DND-41 (cell line): ENCODE measurements around the gene ZFAND4.
"Not testable (repeated sequence)": the region's sequence is repeated elsewhere in the genome, so short reads cannot be mapped to it uniquely, and the experiment has no call there.

Source experiments
- ATAC-seq: fragments of 200-7000 bp; cut with Tn5 transposase; 3 replicates; pipeline ENCODE4 v1.9.1; 2021; ENCODE audit warnings: low read depth; ENCODE audit not compliant: insufficient read depth
- DNase-seq: peaks from one replicate; pipeline ENCODE4 v3.0.0-alpha.2; 2020
- H2AFZ ChIP-seq: 2 replicates; pipeline ENCODE4 v1.6.0; 2012; ENCODE audit warnings: low read depth, low read length
- H3K27ac ChIP-seq: 2 replicates; pipeline ENCODE4 v1.5.1; 2012; ENCODE audit warnings: low read length, inconsistent platforms
- H3K27me3 ChIP-seq: fragments of 200-600 bp; sonication (generic); 2 replicates; pipeline ENCODE4 v1.6.0; 2012; ENCODE audit warnings: low read length, mild to moderate bottlenecking, inconsistent platforms; ENCODE audit not compliant: insufficient read depth, poor library complexity
- H3K36me3 ChIP-seq: 2 replicates; pipeline ENCODE4 v1.5.1; 2012; ENCODE audit warnings: low read length, inconsistent platforms; ENCODE audit not compliant: insufficient read depth
- H3K4me1 ChIP-seq: 2 replicates; pipeline ENCODE4 v1.5.1; 2012; ENCODE audit warnings: mild to moderate bottlenecking, low read length; ENCODE audit not compliant: insufficient read depth
- H3K4me2 ChIP-seq: 2 replicates; pipeline ENCODE4 v1.6.0; 2012; ENCODE audit warnings: mild to moderate bottlenecking, moderate library complexity, low read length, inconsistent platforms; ENCODE audit not compliant: insufficient read depth
- H3K4me3 ChIP-seq, 2 experiments: fragments of 200-600 bp in 1 of 2; shearing (Covaris generic) in 1 of 2; 2 replicates each; pipeline ENCODE4 v1.5.1; 2012 to 2016; ENCODE audit warnings: inconsistent platforms in 2 of 2, low read length in 2 of 2, mild to moderate bottlenecking in 2 of 2, low read depth in 1 of 2, moderate library complexity in 1 of 2
- H3K79me2 ChIP-seq: 2 replicates; pipeline ENCODE4 v1.6.0; 2012; ENCODE audit warnings: low read length, inconsistent platforms; ENCODE audit not compliant: insufficient read depth
- H3K9ac ChIP-seq: 2 replicates; pipeline ENCODE4 v1.6.0; 2012; ENCODE audit warnings: low read depth, mild to moderate bottlenecking, inconsistent platforms, low read length, moderate library complexity
- H3K9me3 ChIP-seq: 2 replicates; pipeline ENCODE4 v1.5.1; 2012; ENCODE audit warnings: low read length, moderate library complexity, mild to moderate bottlenecking, inconsistent platforms; ENCODE audit not compliant: insufficient read depth, severe bottlenecking
- H4K20me1 ChIP-seq: 2 replicates; pipeline ENCODE4 v1.6.0; 2012; ENCODE audit warnings: low read length; ENCODE audit not compliant: insufficient read depth
- EZH2 ChIP-seq: IDR thresholded peaks from 3 replicates; pipeline ENCODE4 v1.6.1; 2012; ENCODE audit warnings: borderline replicate concordance, low read depth, mild to moderate bottlenecking, moderate library complexity, low read length, inconsistent platforms; ENCODE audit not compliant: severe bottlenecking
- TF ChIP-seq, protein P1 (sequence below): IDR thresholded peaks from 2 replicates; pipeline ENCODE4 v1.5.1; 2012; ENCODE audit warnings: borderline replicate concordance, low read length, moderate library complexity, mild to moderate bottlenecking; ENCODE audit not compliant: poor library complexity, severe bottlenecking; ENCODE audit errors: extremely low read depth

Gene ZFAND4

DNA sequence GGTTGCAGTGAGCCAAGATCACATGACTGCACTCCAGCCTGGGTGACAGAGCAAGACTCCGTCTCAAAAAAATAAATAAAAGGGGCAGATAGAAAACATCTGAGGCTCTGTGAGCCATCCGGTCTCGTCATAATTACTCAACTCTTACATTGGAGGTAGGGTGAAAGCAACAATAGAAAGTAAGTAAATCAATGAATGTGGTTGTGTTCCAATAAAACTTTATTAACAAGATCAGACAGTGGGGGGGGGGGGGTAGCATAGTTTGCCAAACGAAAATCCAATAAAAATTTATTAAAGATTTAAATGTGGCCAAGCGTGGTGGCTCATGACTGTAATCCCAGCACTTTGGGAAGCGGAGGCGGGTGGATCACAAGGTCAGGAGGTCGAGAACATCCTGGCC, 2.8 kb upstream of the ZFAND4 start:
- Histone ChIP-seq H3K4me1 (peaks cover 23% of the 10 kb centered on the region), H4K20me1 (no peaks in the 10 kb centered on the region), H2AFZ (no peak overlapping the region), H3K27me3 (no peaks in the 10 kb centered on the region), H3K27ac (no peak overlapping the region), H3K9ac (no peak overlapping the region), H3K9me3 (no peaks in the 10 kb centered on the region), H3K36me3 (no peaks in the 10 kb centered on the region; the same call in 1 of the 2 replicates), H3K79me2 (peaks cover 17% of the 10 kb centered on the region), H3K4me2 (no peak overlapping the region), H3K4me3 (no peak overlapping the region)
- TF ChIP-seq, protein P1, sequence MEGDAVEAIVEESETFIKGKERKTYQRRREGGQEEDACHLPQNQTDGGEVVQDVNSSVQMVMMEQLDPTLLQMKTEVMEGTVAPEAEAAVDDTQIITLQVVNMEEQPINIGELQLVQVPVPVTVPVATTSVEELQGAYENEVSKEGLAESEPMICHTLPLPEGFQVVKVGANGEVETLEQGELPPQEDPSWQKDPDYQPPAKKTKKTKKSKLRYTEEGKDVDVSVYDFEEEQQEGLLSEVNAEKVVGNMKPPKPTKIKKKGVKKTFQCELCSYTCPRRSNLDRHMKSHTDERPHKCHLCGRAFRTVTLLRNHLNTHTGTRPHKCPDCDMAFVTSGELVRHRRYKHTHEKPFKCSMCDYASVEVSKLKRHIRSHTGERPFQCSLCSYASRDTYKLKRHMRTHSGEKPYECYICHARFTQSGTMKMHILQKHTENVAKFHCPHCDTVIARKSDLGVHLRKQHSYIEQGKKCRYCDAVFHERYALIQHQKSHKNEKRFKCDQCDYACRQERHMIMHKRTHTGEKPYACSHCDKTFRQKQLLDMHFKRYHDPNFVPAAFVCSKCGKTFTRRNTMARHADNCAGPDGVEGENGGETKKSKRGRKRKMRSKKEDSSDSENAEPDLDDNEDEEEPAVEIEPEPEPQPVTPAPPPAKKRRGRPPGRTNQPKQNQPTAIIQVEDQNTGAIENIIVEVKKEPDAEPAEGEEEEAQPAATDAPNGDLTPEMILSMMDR = no peak
- TF ChIP-seq EZH2 = no peak
- ATAC-seq (no peak), DNase-seq (no peak)

DNA sequence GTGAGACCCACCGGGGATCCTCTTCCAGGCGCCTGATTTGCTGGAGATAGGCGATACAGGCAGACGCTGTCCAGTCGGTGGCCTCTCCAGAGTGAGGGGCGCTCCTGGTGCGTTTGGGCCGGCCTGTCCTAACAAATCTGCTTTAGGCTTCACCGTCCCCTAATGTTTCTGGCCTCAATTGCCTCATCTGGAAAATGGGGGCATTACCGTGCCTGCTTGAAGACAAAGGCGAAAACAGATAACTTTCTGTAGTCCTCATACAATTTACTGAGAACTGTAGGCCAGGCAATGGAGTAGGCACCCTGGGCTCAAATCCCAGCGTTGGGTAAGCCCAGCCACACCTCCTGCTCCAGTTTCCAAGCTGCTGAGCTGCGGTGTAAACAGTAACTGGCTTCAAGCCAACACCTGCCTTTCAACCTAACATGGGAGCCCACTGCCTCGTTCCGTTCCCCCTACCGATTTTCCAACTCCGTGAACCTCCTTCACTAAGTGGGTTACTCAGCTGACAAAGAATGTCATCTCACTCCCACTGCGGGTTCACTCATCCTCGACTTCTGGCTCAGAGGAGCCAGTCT, 589 bp upstream of the ZFAND4 start:
- H3K36me3 ChIP-seq = no peaks in the 10 kb centered on the region; the same call in 1 of the 2 replicates
- peaks cover 20% of the 10 kb centered on the region for H3K79me2 ChIP-seq
- peak overlapping the region; percentile 61 for H3K27ac ChIP-seq
- peak overlapping the region; percentile 77 for H3K9ac ChIP-seq
- no peak for TF ChIP-seq EZH2
- TF ChIP-seq, protein P1 = no peak
- peaks cover 23% of the 10 kb centered on the region for H3K4me1 ChIP-seq
- ATAC-seq = no peak
- no peaks in the 10 kb centered on the region for H3K9me3 ChIP-seq
- H3K4me3 ChIP-seq = peak overlapping the region; percentile 58 to 85; a peak in 3 of 4 replicates
- peak overlapping the region; percentile 71 for H3K4me2 ChIP-seq
- peak overlapping the region; percentile 83 for H2AFZ ChIP-seq
- H4K20me1 ChIP-seq = no peaks in the 10 kb centered on the region
- no peaks in the 10 kb centered on the region for H3K27me3 ChIP-seq
- DNase-seq = no peak

DNA sequence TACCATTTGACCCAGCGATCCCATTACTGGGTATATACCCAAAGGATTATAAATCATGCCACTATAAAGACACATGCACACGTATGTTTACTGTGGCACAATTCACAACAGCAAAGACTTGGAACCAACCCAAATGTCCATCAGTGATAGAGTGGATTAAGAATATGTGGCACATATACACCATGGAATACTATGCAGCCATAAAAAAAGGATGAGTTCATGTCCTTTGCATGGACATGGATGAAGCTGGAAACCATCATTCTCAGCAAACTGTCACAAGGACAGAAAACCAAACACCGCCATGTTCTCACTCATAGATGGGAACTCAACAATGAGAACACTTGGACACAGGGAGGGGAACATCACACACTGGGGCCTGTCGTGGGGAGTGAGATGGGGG, 1.3 kb downstream of the ZFAND4 start:
- DNase-seq, H3K27me3 ChIP-seq, H3K36me3 ChIP-seq, H3K9me3 ChIP-seq, H2AFZ ChIP-seq, ATAC-seq, H3K27ac ChIP-seq, H4K20me1 ChIP-seq: not testable (repeated sequence)
- H3K9ac ChIP-seq = peak overlapping the region; percentile 77; the same call in 1 of the 2 replicates
- H3K4me3 ChIP-seq = peak overlapping the region in 1 of 2 experiments; percentile 85; a peak in 2 of 4 replicates
- peaks cover 29% of the 10 kb centered on the region for H3K79me2 ChIP-seq
- peak overlapping the region; percentile 71 for H3K4me2 ChIP-seq
- H3K4me1 ChIP-seq = peaks cover 23% of the 10 kb centered on the region

DNA sequence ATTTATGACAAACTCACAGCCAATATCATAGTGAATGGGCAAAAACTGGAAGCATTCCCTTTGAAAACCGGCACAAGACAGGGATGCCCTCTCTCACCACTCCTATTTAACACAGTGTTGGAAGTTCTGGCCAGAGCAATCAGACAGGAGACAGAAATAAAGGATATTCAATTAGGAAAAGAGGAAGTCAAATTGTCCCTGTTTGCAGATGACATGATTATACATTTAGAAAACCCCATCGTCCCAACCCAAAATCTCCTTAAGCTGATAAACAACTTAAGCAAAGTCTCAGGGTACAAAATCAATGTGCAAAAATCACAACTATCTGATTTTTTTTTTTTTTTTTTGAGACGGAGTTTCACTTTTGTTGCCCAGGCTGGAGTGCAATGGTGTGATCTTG, 2.7 kb downstream of the ZFAND4 start:
- H3K27me3 ChIP-seq, H3K9me3 ChIP-seq, H3K4me2 ChIP-seq, H3K27ac ChIP-seq, DNase-seq, H2AFZ ChIP-seq, H4K20me1 ChIP-seq, H3K9ac ChIP-seq, H3K4me3 ChIP-seq, H3K36me3 ChIP-seq, ATAC-seq: not testable (repeated sequence)
- Histone ChIP-seq H3K79me2 (peaks cover 39% of the 10 kb centered on the region), H3K4me1 (peaks cover 23% of the 10 kb centered on the region)
